ENCODE results near the gene USP15.

- TF ChIP-seq, protein P1, sequence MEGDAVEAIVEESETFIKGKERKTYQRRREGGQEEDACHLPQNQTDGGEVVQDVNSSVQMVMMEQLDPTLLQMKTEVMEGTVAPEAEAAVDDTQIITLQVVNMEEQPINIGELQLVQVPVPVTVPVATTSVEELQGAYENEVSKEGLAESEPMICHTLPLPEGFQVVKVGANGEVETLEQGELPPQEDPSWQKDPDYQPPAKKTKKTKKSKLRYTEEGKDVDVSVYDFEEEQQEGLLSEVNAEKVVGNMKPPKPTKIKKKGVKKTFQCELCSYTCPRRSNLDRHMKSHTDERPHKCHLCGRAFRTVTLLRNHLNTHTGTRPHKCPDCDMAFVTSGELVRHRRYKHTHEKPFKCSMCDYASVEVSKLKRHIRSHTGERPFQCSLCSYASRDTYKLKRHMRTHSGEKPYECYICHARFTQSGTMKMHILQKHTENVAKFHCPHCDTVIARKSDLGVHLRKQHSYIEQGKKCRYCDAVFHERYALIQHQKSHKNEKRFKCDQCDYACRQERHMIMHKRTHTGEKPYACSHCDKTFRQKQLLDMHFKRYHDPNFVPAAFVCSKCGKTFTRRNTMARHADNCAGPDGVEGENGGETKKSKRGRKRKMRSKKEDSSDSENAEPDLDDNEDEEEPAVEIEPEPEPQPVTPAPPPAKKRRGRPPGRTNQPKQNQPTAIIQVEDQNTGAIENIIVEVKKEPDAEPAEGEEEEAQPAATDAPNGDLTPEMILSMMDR (IDR thresholded peaks at IDR 0.05; ENCODE audit: low read length), result no peak
- no peak for TF ChIP-seq EZH2 (optimal IDR thresholded peaks at IDR 0.05; ENCODE audit: low read depth, low read length)
Observed at GRCh38 chr12:62239571-62239970, 20.6 kb upstream of the USP15 start.

All from MM.1S (cell line).